ENCODE results near the gene ANKRD55. TPM values are rescaled to one million over a fixed set of nuclear protein-coding genes. Genes with fewer than 3 reads are reported as not detected.

Gene ANKRD55
- total RNA-seq, 2 donors from 2014 or later: 0.27 to 0.29 TPM

- Histone ChIP-seq H3K27ac (ENCODE audit: low read depth, low read length) (no peak overlapping the region), H3K27me3 (ENCODE audit: control insufficient read depth, insufficient read depth, low read length, poor library complexity, severe bottlenecking) (no peaks in the 10 kb centered on the region), H3K9me3 (ENCODE audit: control insufficient read depth, low read length) (peaks cover 10% of the 10 kb centered on the region), H3K9ac (ENCODE audit: extremely low read depth, low read length, poor library complexity, severe bottlenecking) (no peak overlapping the region), H3K4me1 (ENCODE audit: control insufficient read depth, insufficient read depth, low read length) (no peaks in the 10 kb centered on the region), H3K4me3 (ENCODE audit: low read length) (no peak overlapping the region), H3K36me3 (ENCODE audit: control insufficient read depth, insufficient read depth, low read length) (no peaks in the 10 kb centered on the region)
- TF ChIP-seq CTCF (conservative IDR thresholded peaks at IDR 0.05): no peak
- Mint-ChIP-seq H3K36me3 (ENCODE audit: low read depth) (no peaks in the 10 kb centered on the region), H3K4me3 (no peak overlapping the region), H3K4me1 (no peaks in the 10 kb centered on the region), H3K27ac (no peak overlapping the region), H3K27me3 (ENCODE audit: insufficient read depth) (no peaks in the 10 kb centered on the region), H3K9me3 (peaks cover 6% of the 10 kb centered on the region)
- 73 to 93% methylated on average over 2 of the region's 2 CpGs for WGBS, 2 experiments (ENCODE audit: insufficient coverage in 1 of 2, insufficient read length in 1 of 2)
- no peak for DNase-seq
Observed at GRCh38 chr5:56211298-56211865, 21.7 kb downstream of the ANKRD55 start.

- Mint-ChIP-seq H3K36me3 (ENCODE audit: low read depth) (no peaks in the 10 kb centered on the region), H3K27me3 (ENCODE audit: insufficient read depth) (no peaks in the 10 kb centered on the region), H3K4me1 (no peaks in the 10 kb centered on the region), H3K4me3 (no peak overlapping the region), H3K9me3 (peaks cover 3% of the 10 kb centered on the region), H3K27ac (no peak overlapping the region)
- Histone ChIP-seq H3K27me3 (ENCODE audit: control insufficient read depth, insufficient read depth, low read length, poor library complexity, severe bottlenecking) (no peaks in the 10 kb centered on the region), H3K9ac (ENCODE audit: extremely low read depth, low read length, poor library complexity, severe bottlenecking) (no peak overlapping the region), H3K4me3 (ENCODE audit: low read length) (no peak overlapping the region), H3K27ac (ENCODE audit: low read depth, low read length) (no peak overlapping the region), H3K9me3 (ENCODE audit: control insufficient read depth, low read length) (peaks cover 2% of the 10 kb centered on the region), H3K4me1 (ENCODE audit: control insufficient read depth, insufficient read depth, low read length) (no peaks in the 10 kb centered on the region), H3K36me3 (ENCODE audit: control insufficient read depth, insufficient read depth, low read length) (no peaks in the 10 kb centered on the region)
- 93 to 96% methylated on average over 8 to 9 of the region's 9 CpGs for WGBS, 2 experiments (ENCODE audit: insufficient coverage in 1 of 2, insufficient read length in 1 of 2)
- no peak for DNase-seq
- TF ChIP-seq CTCF (conservative IDR thresholded peaks at IDR 0.05): no peak
Observed at GRCh38 chr5:56208681-56209080, 24.4 kb downstream of the ANKRD55 start.

- Mint-ChIP-seq H3K27ac (no peak overlapping the region), H3K36me3 (ENCODE audit: low read depth) (no peaks in the 10 kb centered on the region), H3K4me3 (no peak overlapping the region), H3K4me1 (no peaks in the 10 kb centered on the region), H3K27me3 (ENCODE audit: insufficient read depth) (no peaks in the 10 kb centered on the region), H3K9me3 (peaks cover 2% of the 10 kb centered on the region)
- Histone ChIP-seq H3K9ac (ENCODE audit: extremely low read depth, low read length, poor library complexity, severe bottlenecking) (no peak overlapping the region), H3K4me3 (ENCODE audit: low read length) (no peak overlapping the region), H3K27ac (ENCODE audit: low read depth, low read length) (no peak overlapping the region), H3K27me3 (ENCODE audit: control insufficient read depth, insufficient read depth, low read length, poor library complexity, severe bottlenecking) (no peaks in the 10 kb centered on the region), H3K4me1 (ENCODE audit: control insufficient read depth, insufficient read depth, low read length) (no peaks in the 10 kb centered on the region), H3K9me3 (ENCODE audit: control insufficient read depth, low read length) (no peaks in the 10 kb centered on the region), H3K36me3 (ENCODE audit: control insufficient read depth, insufficient read depth, low read length) (no peaks in the 10 kb centered on the region)
- TF ChIP-seq CTCF (conservative IDR thresholded peaks at IDR 0.05): no peak
- 40 to 88% methylated on average over 1 to 2 of the region's 2 CpGs for WGBS, 2 experiments (ENCODE audit: insufficient coverage in 1 of 2, insufficient read length in 1 of 2)
- no peak for DNase-seq
Observed at GRCh38 chr5:56207537-56207936, 25.6 kb downstream of the ANKRD55 start.

All from endodermal cell (in vitro differentiated cells).